ELR (cell line): ENCODE data around the gene SSC4D.
"Not testable (repeated sequence)": the region's sequence is repeated elsewhere in the genome, so short reads cannot be mapped to it uniquely, and the experiment has no call there.

Source experiments
- DNase-seq: peaks from one replicate; pipeline ENCODE4 v3.0.0-alpha.2; 2015; ENCODE audit warnings: low read depth

Gene SSC4D

DNA sequence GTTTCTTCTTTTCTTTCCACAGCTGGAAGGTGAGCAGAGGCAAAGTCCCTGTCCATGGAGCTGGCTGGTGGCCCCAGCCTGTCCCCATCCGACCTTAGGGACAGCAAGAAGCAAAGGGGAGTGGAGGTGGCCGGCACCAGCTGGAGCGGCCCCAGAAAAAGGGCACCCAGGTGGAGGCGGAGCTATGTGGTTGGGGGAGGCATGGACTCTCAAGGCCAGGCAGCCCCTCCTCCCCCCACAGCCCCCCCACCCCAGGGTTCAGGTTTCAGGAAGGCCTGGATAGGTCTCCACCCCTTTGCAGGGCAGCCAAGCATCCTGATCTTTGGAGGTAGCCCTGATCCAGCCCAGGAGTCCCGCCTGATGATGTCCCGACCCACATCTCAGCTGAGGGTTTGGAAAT, at the start of gene SSC4D:
Gene SSC4D, minus strand, starts transcription at position 161 of the 400 bp plus-strand sequence. CDS start 5,258 bp downstream, outside the sequence.
- no peak for DNase-seq

DNA sequence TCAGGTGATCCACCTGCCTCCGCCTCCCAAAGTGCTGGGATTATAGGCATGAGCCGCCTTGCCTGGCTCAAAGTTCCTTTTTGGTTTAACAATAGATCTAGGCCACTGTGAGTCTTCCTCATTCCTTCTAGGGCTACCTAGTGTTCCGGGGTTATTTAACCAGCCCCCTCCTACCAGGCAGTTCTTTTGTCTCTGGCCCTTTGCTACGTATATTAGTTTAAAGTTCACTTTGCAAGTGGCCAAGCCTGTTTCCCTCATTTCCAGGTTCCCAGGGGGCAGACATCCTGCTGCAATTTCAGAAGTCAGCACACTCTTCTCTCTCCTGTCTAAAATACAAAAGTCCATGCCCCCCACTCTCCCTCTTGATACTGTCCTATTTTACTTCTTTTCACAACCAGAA, 49.0 kb upstream of the SSC4D start:
- DNase-seq, result not testable (repeated sequence)

DNA sequence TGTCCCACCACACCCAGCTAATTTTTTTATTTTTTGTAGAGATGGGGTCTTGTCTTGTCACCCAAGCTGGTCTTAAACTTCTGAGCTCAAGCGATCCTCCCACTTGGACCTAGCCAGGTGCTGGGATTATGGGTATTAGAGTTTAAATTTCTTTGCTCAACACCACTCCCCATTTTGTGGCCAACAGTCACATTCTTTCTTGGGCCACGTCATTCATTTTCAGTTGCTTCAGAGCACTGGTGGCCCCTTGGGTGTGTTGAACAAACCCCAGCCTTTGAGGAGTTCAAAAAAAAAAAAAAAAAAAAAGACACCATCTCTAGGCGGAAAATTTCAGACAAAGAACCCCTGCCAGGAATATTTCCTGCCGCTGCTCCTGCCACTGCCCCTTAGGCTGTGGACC, 47.5 kb upstream of the SSC4D start:
- DNase-seq, result not testable (repeated sequence)

DNA sequence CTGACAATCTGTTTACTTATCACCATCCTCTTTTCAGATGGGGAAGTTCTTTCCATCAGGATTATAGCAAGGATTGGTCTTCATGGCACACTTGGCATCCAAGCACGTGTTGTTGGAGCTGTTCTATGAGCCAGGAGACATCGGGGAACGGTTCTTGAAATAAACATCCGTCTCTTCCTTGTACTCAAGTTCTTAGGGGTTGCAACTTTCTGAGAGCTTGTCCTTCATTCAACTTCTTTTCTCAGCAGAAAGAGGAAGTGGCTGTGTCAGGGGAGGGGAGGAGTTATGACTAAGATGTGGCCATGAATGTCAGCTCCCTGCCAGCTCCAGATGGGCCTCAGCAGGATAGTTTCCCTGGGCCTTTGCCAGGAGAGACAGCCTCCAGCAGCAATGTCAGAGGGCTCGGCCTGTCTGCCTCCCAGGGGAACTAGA, 36.1 kb upstream of the SSC4D start:
- DNase-seq, result peak; percentile 75

DNA sequence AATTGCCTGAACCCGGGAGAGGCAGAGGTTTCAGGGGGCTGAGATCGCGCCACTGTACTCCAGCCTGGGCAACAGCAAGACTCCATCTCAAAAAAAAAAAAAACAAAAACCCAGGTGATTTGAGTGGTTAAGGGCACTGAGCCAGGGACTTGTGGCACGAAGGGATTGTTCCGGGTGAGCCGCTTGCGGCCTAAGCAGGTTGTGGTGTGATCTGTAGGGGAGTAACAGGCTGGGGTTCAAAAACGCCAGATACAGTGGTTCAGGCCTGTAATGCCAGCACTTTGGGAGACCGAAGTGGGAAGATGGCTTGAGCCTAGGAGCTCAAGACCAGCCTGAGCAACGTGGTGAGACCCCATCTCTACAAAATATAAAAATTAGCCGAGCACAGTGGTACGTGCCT, 34.3 kb upstream of the SSC4D start:
- DNase-seq, result not testable (repeated sequence)

DNA sequence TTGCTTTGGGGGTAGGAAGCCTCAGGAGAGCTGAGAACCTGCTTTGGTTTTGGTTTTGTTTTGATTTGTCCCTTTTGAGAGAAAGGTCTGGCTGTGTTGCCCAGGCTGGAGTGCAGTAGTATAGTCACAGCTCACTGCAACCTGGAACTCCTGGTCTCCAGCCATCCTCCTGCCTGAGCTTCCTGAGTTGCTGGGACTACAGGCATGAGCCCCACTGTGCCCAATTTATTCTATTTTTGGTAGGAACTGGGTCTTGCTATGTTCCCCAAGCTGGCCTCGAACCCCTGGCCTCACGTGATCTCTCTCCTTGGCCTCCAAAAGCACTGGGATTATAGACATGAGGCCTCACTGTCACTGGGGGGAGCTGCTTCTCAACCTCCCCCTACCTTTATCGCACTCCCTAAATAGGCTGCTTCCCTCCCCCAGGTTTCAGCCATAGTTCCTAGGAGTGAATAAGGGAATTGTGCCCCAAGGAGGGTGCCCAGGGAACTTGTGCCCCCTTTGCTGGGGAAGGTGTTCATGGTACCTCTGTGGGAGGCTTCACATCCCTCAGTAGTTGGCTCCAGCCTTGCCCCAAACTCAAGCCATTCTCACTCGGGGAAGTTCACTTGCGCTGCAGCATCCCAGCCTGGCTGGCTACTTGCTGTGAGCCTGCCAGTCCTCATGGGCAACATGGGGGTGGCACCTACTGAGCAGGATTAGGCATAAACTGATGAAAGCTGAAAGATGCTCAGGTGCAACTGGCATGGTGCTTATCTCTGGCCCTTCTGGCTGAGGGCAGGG, 33.4 kb upstream of the SSC4D start:
- DNase-seq, result not testable (repeated sequence)

DNA sequence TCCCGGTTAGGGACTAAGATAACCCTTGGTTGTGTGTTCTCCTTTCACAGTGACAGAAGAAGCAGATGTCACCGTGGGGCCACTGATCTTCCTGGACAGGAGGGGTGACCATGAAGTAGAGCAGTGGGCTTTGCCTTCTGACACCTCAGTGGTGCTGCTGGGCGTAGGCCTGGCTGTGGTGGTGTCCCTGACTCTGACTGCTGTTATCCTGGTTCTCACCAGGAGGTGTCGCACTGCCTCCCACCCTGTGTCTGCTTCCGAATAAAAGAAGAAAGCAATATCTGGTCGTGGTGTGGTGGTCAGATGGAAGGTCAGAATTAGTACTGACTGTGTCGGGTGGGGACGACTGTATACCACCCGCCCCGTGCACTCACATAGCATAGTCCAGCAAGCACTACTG, 32.3 kb upstream of the SSC4D start:
- DNase-seq, result not testable (repeated sequence)

DNA sequence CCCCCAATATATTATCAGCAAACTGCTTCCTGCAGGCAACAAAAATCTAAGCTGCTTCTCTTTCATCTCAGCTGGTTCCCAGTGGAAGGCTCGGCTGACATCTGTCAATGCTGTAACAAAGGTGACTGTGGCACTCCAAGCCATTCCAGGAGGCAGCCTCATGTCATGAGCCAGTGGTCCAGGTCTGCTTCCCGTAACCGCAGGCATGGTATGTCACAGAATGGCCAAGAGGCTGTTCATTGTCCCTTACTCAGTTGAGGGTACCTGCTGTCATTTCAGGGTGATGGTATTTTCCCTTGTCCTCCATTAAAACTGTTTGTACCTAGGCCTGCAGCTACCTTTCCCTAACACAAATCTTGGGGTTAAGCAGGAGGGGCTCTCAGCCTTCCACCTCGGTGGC, 30.9 kb upstream of the SSC4D start:
- not testable (repeated sequence) for DNase-seq

DNA sequence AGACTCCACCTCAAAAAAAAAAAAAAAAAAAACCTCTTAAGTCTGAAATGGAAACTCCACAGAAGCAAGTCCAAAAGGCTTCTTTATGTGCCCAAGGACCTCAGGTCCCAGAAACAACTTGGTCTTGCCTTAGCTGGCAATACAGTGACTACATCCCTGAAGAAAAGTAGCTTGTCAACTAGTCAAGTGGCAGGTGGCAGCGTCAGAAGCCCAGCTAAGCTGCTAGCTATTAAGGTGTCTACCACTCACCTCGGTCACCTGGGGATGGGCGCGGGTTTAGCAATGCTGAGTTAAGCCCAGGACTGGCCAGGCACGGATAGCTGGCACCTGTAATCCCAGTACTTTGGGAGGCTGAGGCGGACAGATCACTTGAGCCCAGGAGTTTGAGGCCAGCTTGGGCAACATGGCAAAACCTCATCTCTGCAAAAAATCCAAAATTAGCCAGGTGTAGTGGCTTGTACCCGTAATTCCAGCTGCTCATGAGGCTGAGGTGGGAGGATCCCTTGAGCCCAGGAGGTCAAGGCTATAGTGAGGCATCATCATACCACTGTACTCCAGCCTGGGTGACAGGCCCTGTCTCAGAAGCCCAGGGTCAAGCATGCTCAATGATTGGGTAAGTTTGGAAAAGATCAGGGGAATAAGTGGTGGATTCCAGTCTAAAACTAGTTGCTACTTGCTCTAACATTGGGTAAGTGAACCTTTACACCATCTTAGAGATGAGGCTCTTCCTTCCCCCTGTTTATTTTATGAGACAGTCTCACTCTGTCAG, 29.8 kb upstream of the SSC4D start:
- not testable (repeated sequence) for DNase-seq

DNA sequence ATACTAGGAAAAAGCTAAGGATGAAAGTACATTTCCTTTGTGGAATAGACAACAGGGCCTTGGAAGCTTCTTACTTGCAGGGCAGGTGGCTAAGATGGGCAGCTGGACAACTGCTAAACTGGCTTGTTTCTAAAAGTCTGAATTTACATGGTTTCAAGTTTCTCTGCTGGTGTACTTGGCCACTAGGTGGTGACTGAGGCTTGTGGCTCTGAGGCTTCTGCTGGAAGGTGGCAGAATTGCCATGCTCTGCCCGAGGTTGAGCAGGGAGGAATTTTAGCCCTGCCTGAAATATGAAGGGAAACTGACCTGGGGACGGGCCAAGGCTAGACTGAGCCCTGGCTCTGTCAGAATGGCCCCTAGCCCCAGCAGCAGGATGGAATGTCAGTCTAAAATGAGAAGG, 28.4 kb upstream of the SSC4D start:
- peak; percentile 83 for DNase-seq

DNA sequence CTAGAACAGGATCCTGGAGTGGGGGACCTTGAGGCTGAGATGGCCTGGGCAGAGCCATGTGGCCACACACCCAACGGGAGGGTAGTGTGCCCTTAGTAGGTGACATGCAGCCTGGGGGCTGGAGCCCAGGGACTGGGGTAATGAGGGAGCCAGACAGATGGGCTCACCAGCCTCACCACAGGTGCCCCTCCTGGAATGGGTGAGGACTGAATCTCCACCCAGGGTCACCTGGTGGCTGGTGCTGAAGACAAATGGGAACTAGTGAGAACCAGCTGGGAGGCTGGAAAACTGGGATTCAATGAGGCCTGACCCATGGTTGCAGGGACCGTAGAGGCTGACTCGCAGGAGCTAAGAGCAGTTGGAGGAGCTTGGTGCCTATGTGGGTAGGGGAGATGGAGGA, 21.3 kb upstream of the SSC4D start:
- DNase-seq, result no peak

DNA sequence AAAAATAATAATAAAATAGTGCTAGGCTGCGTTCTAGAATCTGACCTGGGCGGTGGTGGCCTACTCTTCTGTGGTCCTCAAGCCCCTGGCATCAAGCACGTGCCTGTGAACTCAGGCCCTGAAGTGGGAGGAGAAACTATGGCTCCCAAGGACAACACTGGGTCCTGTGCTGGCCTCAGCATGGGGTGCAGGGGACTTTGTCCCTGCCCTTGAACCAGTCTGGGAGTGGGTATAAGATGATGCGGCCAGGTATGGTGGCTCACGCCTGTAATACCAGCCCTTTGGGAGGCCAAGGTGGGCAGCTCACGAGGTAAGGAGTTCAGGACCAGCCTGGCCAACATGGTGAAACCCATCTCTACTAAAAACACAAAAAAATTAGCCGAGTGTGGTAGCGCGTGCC, 20.7 kb upstream of the SSC4D start:
- DNase-seq, result no peak

DNA sequence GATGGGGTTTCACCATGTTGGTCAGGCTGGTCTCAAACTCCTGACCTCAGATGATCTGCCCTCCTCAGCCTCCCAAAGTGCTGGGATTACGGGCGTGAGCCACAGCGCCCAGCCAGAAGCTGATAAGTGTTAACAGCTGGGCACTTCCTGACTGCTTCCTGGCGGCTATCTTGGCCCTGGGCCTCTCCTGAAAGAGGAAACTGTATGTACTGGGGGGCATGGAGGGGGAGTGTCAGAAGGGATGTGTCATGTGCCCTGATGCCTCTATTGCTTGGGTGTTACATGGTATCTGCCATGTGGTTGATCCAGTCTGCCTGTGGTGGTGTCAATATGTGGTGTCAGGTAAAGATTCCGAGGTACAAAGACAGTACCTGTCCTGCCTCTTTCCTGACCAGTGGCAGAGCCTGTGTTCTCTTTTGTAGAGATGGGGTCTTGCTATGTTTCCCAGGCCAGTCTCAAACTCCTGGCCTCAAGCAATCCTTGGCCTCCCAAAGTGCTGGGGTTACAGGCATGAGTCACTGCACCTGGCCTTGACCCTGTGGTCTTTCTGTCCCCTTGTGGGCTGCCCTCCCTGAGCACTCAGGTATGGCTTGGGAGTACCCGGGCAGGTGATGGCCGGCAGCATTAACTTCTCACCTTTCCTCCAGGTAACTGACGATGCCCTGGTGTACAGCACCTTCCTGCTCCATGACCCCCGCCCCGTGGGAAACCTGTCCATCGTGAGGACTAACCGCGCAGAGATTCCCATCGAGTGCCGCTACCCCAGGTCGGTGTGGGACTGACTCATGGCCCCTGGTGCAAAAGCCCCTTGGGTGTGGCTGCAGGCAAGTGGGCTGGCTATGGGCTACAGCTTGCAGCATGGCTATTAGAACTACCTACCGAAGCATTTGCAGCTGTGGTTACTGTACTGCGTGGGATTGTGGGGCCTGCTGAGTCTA, 19.6 kb upstream of the SSC4D start:
- peak; percentile 39 for DNase-seq

DNA sequence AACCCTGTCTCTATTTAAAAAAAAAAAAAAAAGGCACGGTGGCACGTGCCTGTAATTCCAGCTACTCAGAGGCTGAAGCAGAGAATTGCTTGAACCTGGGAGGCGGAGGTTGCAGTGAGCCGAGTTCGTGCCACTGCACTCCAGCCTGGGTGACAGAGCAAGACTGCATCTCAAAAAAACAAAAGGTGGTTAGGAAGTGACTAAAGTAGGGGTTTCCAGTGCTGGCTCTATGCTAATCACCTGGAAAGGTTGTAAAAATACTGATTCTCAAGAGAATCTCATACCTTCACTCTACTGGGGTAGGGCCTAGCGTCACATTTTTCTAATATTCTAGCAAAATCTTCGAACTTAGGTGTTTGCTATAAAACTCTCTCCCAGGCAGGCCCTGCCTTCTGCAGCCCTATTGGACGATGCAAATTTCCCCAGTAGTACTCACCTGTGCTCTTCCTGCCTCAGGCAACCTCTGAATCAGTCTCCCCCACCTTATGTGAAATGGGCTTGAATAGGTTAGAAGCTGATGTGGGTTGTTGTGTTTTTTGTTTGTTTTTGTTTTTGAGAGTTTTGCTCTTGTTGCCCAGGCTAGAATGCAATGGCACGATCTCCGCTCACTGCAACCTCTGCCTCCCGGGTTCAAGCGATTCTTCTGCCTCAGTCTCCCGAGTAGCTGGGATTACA, 18.8 kb upstream of the SSC4D start:
- DNase-seq, result no peak

DNA sequence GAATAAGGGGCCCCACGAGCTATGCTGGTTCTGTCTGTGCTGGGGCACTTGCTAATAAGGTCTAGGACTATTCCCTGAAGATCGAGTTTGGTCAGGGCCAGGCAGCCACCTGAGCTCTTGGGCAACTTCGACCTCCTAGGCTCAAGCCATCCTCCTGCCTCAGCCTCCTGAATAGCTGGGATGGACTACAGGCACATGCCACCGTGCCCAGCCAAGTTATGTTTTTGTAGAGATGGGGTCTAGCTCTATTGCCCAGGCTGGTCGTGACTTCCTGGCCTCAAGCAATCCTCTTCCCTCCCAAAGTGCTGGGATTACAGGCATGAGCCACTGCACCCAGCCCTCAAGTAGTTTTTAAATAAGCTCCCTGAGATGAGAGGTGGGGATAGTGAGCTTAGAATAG, 18.1 kb upstream of the SSC4D start:
- no peak for DNase-seq

DNA sequence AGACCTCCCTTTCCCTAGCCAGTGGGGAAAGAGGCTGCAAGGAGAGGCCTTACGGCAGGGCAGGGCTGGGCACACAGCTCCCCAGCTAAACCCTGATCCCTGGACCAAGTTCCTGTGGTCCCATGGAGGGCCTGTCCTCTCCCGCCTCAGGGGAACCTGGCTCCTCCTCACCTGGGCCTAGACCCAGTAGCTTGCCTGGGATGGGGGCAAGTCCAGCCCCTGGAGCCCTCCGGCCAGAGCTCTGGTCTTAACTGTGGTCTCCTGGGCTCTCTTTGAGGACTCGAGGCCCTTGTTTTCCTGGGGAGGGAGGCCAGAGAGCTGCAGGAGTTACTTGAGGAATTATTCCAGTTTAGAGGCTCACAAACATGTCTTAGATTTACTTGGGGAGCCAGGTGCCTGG, 16.7 kb upstream of the SSC4D start:
- DNase-seq, result no peak

DNA sequence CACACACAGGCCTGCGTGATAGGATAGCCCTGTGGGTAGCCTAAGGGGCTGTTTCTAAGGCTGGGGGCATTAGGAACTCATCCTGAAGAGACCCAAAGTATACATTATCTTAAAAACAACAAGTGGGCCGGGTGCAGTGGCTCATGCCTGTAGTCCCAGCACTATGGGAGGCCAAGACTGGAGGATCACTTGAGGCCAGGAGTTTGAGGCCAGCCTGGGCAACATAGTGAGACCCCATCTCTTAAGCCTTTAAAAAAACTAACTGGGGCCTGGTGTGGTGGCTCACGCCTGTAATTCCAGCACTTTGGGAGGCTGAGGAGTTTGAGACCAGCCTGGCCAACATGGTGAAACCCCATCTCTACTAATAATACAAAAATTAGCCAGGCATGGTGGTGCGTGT, 16.1 kb upstream of the SSC4D start:
- not testable (repeated sequence) for DNase-seq

DNA sequence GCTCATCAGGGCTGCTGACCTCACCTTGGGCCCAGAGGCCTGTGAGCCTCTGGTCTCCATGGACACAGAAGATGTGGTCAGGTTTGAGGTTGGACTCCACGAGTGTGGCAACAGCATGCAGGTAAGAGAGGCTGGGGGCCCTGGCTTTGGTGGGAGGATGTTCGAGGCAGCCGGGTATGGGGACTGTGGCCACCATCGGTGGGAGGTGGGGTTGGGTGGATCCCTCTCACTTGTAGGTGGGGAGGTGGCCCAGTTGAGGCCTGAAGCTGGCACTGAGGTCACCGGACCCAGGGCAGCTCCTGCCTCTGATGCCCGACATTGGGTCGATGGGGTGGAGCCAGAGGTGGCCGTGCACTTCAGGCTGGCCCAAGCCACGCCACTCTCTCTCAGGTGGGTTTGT, 15.7 kb upstream of the SSC4D start:
- DNase-seq, result no peak

DNA sequence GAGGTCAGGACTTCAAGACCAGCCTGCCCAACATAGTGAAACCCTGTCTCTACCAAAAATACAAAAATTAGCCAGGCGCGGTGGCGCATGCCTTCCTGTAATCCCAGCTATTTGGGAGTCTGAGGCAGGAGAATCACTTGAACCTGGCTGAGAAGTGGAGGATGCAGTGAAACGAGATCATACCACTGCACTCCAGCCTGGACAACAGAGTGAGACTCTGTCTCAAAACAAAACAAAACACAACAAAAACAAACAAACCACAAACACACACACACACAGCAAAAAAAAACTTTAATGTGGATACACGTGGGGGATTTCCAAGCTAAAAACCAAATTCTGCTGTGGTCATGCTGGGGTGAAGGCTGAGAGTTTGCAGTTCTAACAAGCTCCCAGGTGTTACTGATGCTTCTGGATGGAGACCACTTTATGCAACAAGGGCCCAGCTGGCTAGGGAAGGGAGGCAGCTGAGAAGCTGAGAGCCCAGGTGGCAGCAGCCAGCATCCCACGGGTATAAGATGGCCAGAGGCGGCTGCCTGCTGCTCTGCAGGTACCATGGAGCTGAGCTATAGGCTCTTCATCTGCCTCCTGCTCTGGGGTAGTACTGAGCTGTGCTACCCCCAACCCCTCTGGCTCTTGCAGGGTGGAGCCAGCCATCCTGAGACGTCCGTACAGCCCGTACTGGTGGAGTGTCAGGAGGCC, 15.1 kb upstream of the SSC4D start, which contains the start of gene ZP3:
Gene ZP3, plus strand, starts transcription at position 538 of the 699 bp plus-strand sequence. Its CDS starts 15 bp downstream, at position 553.
- no peak for DNase-seq

DNA sequence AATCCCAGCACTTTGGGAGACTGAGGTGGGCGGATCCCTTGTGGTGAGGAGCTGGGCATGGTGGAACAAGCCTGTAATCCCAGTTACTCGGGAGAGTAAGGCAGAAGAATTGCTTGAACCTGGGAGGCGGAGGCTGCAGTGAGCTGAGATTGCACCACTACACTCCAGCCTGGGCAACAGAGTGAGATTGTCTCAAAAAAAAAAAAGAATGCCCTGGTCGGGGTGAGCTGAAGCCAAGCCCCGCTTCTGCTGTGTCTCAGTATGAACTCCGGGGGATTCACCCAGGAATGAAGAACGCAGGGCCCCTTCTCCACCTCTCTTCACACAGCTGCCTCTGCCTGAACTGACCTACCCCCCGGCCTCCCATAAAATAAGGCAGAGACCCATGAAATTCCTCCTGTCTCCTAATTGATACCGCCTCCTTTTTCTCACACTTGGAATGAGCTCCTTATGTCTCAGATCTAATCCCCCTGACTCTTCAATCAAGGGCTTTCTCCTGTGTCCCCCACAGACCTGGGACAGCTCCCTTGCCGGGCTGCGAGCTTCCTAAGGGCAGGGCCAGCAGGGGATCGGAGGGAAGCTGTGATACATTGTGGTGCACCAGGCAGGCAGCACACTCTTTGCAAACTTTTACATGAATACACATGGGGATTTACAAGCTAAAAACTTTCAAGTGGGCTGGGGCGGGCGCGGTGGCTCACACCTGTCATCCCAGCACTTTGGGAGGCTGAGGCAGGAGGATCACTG, 14.3 kb upstream of the SSC4D start:
- no peak for DNase-seq
